DMS79 treated with DMSO at 0.1 percent for 48 hours (cell line): ENCODE data around the gene CSTPP1.

Experiments
- DNase-seq: peaks from one replicate; lab custom pipeline; 2025; lab: John Stamatoyannopoulos, UW

CSTPP1 gene

GRCh38 chr11:47208628-47209027 lies 272.1 kb downstream of the CSTPP1 start:
- no peak for DNase-seq
